ENCODE data around the gene PET100.

The PET100 gene

DNA sequence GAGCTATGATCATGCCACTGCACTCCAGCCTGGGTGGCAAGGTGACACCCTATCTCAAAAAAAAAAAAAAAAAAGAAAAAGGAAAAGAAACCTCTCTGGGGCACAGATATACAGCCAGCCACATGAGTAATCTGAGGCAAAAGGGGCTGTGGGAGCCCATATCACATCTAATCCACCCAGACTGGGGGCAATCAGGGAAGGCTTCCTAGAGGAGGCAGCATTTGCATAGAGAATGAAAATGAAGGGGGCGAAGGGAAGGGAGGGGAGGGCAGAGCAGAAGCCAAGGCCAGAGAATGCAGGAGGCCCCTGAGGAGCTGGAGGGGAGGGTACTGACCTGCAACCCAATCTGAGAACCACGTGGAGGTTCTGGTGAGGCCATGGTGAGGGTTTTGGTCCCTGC, 20.6 kb downstream of the PET100 start:
- no peak for DNase-seq (ENCODE audit: low read depth in 1 of 2, low spot score in 1 of 2)

DNA sequence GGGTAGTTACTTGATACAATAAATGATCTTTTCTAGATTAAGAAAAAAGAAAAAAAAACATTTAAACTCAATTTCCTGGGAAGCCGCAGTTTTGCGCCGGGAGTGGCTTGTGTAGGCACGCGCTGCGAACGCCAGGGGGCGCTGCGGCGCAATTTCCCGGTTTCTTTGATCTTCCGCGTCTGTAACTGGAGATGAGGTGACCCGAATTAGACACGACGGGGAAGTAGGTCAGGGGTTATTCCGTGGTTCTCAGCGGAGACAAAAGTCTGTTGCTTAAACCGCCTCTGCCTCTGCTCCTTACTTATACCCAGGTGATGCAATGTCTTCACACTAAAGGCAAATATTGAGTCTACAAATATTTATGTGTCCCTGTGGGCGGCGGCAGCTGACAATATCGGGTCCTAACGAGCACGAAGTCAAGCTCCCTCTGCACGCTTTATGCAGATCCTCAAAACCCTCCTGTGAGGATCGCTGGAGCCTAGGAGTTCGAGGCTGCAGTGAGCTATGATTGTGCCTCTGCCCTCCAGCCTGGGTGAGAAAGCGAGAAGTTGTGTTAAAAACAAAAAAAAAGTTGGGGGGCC, 22.6 kb downstream of the PET100 start:
- DNase-seq (ENCODE audit: low read depth in 1 of 2, low spot score in 1 of 2): peak; percentile 78 to 81

DNA sequence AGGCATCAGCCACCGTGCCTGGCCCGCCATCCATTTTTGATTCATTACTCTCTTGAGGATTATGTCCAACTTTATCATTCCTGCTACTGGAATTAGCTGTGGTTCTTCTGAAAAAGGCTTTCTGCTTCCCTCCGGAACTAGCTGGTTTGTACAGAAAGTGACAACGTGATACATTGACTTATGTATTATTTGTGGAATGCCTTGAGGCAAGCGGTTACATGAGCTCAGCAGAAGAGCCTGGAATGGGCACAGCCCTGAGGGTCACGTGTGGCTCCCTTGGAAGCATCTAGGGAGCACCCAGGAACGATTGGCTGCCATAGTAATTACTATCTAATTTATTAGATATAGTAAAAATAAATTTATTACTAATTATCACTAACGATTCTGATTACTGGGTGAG, 24.8 kb downstream of the PET100 start:
- no peak for DNase-seq (ENCODE audit: low read depth in 1 of 2, low spot score in 1 of 2)

DNA sequence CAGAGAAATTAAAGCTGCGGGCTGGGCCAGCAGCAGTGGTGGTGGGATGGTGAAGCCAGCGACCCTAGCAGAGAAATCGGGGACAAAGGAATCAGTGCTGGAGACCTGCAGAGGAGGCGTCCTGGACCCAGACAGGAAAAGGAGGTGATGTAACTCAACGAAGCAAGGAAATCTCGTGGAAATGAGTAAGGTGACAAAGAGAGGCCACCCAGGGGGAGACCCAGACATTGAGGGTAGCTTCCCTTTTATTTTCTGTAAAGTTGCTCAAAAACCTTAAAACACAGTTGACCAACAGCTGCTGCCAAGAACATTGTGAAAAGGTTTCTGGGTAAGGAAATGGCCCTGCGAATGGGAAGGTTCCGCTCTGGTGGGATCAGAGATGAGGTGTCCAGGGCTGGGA, 26.0 kb downstream of the PET100 start:
- no peak for DNase-seq (ENCODE audit: low read depth in 1 of 2, low spot score in 1 of 2)

DNA sequence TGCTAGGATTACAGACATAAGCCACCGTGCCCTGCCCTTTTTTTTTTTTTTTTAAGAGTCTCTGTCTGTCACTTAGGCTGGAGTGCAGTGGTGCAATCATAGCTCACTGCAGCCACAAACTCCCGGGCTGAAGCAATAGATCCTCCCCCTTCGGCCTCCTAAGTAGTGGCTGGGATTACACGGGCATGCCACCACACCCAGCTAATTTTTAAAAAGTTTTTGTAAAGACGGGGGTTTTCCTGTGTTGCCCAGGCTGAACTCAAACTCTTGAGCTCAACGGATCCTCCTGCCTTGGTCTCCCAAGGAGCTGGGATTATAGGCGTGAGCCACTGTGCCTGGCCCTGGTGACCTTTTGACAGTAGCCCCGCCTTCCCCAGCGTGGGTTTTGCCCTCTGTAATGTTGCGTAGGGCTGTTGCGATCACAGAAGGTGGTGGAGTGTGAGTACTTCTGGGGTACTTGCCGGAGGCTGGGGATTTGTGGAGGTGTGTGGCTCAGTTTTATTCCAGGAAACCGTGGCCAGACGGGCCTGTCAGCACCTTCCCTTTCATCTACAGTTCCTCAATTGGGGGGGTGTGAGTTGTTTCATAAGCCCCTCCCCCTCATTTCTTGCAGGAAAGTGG, 27.6 kb downstream of the PET100 start:
- DNase-seq (ENCODE audit: low read depth in 1 of 2, low spot score in 1 of 2): no peak

DNA sequence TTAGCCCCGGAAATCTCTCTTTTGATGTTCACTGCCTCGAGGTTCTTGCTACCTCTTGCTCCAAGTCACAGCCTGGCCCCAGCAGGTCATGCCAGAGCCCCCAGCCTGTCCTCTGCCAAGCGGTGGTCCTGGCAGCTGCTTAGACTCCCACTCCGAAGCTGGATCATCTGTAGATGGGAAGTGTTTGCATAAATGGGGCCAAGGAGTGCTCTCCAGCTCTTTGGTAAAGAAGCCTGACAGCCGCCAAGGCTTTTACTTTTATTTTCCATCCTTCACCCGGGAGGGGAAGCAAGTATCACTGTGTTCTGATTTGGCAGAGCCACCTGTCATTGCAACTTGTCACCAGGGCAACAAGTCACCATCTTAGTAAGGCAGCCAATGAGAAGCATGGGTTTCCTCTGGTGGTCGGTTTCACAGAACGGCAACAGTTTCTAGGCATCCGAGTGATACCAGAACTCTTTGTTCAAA, 28.7 kb downstream of the PET100 start:
- no peak for DNase-seq (ENCODE audit: low read depth in 1 of 2, low spot score in 1 of 2)

DNA sequence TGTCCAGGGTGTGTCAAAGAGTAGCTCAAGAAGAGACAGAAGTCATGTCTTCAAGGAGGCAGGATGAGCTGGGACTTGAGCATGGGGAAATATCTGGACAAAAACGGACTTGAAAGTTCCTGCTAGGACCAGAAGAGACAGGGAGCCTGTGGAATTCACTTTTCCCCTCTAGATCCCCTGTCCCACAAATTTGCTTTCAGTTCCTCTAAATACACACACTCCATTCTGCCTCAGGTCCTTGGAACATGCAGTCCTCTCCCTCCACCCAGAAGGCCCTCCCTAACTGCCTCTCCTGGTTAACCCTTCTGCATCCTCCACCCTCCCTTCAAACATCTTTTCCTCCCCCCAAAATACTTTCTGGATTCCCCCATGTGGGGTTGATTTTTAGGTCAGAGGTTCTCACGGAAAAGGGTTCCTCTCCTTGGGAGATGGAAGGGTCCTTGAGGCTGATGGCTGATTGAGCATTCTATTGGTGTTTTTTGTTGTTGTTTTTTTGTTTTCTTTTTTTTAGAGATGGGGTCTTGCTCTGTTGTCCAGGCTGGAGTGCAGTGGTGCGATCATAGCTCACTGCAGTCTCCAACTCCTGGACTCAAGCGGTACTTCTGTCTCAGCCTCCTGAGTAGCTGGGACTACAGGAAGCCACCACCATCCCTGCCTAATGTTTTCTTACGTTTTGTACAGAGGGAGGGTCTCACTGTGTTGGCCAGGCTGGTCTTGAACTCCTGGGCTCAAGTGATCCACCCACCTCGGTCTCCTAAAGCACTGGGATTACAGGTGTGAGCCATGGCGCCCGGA, 32.3 kb downstream of the PET100 start:
- no peak for DNase-seq (ENCODE audit: low read depth in 1 of 2, low spot score in 1 of 2)

DNA sequence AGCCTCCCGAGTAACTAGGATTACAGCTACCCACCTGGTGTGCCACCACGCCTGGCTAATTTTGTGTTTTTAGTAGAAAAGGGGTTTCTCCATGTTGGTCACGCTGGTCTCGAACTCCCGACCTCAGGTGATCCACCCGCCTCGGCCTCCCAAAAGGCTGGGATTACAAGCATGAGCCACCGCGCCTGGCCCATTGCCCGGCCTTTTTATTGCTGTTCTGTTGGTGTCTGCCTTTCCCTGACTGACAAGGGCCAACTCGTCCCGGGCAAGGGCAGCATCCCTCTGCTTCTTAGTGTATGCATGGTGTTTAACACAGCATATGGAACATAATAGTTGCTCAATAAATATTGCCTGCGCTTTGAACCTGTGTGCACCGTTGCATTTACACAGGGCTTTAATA, 33.1 kb downstream of the PET100 start:
- no peak for DNase-seq (ENCODE audit: low read depth in 1 of 2, low spot score in 1 of 2)

DNA sequence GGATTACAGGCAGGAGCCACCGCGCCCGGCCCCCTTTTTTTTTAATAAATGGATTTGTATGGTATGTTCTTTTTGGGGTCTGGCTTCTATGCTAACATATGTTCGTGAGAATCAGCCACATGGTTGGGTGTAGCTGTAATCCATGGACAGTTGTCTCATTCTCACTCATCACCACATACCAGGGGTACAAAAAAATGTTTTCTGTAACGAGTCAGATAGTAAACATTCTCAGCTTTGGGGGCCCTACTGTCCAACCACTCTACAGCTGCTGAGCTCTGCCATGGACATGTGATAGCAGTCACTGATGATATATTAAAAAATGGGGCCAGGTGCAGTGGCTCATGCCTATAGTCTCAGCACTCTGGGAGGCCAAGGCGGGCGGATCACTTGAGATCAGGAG, 34.1 kb downstream of the PET100 start:
- DNase-seq (ENCODE audit: low read depth in 1 of 2, low spot score in 1 of 2): no peak

DNA sequence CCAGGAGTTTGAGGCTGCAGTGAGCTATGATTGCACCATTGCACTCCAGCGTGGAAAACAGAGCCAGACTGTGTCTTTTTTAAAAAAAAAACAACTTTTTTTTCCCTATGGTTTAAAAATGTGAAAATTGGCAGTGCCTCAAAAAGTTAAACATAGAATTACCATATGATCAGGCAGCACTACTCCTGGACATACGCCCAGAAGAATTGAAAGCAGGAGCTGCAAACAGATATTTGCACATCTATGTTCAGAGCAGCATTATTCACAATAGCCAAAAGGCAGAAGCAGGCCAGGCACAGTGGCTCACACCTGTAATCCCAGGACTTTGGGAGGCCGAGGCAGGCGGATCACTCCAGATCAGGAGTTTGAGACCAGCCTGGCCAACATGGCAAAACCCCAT, 35.5 kb downstream of the PET100 start:
- DNase-seq (ENCODE audit: low read depth in 1 of 2, low spot score in 1 of 2): no peak

DNA sequence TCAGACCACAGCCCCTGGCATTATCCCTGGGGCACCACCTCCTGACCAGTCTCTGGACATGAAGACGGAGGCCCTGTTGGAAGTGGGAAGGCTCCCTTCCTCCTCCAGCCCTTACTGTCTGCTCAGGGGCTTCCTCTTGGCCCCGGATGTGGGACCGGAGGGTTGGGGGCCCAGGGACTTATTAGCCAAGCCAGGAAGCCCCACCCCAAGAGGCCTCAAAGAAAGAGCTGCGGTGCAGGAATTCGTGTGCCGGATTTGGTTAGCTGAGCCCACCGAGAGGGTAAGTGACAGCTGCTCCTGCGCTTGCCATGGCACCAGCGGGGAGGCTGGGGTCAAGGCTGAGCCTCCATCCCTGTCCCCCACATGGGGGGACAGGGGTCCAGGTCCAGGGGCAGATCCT, 39.2 kb downstream of the PET100 start, which contains the start of gene RETN:
TSS of gene RETN (plus strand) at position 208 of the 400 bp plus-strand sequence. CDS start 278 bp downstream, outside the sequence.
- no peak for DNase-seq (ENCODE audit: low read depth in 1 of 2, low spot score in 1 of 2)

DNA sequence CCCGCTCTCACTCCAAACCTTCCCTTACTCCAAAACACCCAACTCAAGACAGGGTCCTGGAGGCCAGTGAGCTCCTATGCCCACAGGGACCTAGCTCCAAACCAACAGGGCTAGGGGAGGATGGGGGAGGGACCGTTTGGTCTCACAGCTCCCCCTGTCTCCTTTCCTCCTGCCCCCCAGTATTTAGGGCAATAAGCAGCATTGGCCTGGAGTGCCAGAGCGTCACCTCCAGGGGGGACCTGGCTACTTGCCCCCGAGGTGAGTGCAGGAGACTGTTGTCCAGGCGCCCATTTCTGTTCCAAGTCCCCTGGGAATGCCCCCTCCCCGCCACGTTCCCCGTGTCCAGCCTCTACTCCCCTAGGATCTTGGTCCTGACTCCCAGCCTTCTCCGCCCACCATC, 40.0 kb downstream of the PET100 start:
- DNase-seq (ENCODE audit: low read depth in 1 of 2, low spot score in 1 of 2): no peak

DNA sequence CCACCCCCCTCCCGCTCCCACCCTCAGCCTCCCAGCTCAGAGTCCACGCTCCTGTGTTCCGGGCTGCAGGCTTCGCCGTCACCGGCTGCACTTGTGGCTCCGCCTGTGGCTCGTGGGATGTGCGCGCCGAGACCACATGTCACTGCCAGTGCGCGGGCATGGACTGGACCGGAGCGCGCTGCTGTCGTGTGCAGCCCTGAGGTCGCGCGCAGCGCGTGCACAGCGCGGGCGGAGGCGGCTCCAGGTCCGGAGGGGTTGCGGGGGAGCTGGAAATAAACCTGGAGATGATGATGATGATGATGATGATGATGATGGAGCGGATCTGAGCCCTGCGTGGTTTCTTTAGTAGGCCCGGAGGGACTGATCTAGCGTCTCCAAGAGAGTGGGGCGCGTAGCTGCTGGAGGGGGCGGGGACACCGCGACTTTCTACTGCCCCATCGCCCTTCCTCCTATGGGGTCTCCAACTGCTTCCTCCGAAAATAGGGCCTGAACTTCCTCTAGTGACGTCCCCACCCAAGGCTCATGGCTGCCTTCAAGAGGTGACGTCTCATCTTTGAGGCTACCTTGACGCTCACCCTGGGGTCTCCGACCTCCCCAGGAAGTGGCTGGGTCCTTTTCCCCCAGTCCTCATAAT, 40.7 kb downstream of the PET100 start:
- no peak for DNase-seq (ENCODE audit: low read depth in 1 of 2, low spot score in 1 of 2)

DNA sequence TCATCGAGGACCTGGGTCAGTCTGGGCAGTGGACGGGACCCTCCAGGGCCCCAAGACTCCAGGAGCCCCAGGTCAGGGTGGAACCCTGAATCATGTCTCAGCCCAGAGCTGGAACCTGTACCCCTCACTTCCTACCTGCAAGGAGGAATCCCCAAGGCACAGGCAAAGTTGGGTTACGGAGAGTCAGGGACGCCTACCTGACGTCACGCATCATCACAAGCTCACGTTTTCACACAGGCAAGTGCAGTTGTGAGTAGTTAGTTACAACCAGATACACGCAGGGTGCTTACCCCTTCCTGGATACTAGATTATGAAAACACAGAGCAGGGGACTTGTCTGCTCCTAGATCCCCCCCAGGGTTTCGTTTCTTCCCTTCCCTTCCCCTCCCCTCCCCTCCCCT, 41.2 kb downstream of the PET100 start:
- DNase-seq (ENCODE audit: low read depth in 1 of 2, low spot score in 1 of 2): no peak

DNA sequence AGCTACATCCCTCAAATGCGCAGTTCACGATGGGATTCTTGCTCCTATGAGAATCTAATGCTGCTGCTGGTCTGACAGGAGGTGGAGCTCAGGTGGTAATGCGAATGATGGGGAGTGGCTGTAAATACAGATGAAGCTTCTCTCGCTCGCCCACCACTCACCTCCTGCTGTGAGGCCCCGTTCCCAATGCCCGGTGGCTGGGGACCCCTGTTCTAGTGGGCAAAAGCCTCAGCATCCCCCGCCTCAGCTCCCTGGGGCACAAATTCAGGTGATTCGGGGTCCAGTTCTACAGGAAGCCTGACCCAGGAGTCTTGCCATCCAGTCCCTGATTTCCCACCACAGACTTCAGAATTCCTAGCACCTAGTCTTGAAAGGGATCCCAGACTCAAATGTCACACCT, 42.9 kb downstream of the PET100 start:
- DNase-seq (ENCODE audit: low read depth in 1 of 2, low spot score in 1 of 2): no peak

DNA sequence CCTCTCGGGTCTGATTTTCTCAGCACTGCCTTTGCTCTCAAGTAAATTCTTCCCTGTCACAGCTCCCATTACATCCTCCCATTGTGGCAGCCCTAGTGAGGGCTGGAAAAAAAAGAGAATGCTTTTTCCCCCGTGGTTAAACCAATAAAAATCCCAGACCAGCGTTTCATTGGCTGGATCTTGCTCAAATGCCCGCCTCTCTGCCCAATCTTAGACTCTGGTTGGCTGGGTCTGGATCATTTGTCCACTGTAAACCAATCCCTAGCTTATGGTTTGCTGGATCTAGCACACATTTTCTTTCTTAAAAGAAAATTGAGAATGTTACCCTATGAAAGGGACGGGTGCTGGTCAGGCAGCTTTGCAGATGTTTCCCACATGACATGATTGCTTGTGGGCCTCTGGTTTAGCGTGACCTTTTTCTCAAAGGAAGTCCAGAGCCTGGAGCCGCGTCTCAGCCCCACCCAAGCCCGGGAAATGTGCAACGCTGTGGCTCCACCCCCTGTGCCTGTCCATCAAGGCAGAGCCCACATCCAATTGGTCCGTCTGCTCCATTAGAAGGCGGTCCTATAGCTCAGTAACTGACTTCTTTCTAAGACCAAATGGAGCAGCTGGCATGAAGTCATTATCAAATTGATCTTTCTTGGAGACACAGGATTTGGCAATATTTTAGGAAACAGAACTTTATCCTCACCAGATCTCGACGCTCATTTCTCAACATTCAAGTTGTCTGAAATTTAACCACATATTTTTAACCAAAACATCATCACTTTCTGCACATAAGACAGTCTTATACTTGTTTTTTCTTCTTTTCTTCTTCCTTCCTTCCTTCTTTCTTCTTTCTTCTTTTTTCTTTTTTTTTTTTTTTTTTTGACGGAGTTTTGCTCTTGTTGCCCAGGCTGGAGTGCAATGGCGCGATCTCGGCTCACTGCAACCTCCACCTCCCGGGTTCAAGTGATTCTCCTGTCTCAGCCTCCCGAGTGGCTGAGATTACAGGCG, 44.7 kb downstream of the PET100 start:
- no peak for DNase-seq (ENCODE audit: low read depth in 1 of 2, low spot score in 1 of 2)

DNA sequence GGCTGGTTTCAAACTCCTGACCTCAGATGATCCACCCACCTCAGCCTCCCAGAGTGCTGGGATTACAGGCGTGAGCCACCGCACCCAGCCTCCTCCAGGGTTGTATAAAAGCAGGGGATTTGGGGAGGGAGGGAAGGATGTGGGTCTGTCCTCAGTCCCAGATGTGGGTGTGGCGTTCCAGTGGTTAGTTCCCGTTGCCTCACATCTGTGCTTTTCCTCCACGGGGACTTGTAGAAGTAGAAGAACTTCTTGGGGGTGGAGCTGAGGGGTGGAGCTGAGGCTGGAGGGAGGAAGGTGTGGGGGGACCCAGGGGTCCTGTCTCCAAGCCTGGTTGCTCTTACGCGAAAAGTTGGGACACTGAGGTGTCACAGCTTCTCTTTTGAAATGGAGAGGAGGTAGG, 46.8 kb downstream of the PET100 start:
- no peak for DNase-seq (ENCODE audit: low read depth in 1 of 2, low spot score in 1 of 2)

DNA sequence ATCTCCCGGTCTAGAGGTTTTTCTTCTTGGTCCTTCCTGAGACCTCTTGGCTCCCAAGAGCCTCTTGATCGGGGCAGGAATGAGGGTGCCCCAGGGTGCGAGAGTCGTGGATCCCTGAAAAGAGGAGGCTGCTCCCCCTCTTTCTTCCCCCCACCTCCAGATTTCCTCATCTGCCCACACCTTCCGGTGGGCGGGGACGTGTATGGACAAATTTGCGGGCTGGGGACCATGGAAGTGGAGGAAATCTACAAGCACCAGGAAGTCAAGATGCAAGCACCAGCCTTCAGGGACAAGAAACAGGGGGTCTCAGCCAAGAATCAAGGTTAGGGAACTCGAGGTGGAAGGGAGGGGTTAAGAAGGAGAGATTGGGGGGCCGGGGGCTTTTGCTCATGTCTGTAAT, 47.3 kb downstream of the PET100 start, which contains the start of gene MCEMP1:
TSS of gene MCEMP1 (plus strand) at position 237 of the 400 bp plus-strand sequence. CDS start at position 268, 31 bp downstream.
- no peak for DNase-seq (ENCODE audit: low read depth in 1 of 2, low spot score in 1 of 2)

DNA sequence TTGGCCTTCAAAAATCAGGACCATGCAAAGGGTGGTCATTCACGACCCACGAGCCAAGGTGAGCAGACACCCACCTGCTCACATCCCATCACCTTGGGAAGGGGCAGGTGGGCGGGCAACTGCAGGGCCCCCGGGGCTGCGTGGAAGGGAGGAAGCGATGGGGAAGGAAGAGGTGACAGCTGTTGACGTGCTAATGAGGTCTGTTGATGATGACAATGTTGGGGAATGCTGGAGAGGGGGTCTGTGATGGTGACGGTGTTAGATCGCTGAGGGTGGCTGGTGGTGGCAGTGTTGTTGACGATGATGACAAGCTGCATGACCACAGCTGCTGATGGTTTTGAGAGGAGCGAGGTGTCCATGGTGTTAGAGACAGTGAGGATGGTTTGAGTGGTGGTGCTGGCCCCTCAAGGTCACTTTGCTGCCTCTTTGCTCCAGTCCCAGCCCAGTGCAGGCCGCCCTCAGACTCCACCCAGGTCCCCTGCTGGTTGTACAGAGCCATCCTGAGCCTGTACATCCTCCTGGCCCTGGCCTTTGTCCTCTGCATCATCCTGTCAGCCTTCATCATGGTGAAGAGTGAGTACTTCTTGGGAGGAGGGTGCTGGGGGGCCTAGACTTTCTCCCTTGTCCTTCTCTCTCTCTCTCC, 48.2 kb downstream of the PET100 start:
- no peak for DNase-seq (ENCODE audit: low read depth in 1 of 2, low spot score in 1 of 2)
